NCI-H774 (cell line): ENCODE data around the gene GAL3ST1.
"Not testable (repeated sequence)": the region's sequence is repeated elsewhere in the genome, so short reads cannot be mapped to it uniquely, and the experiment has no call there.

Experiments used
- DNase-seq: peaks from one replicate; lab custom pipeline; 2025; lab: John Stamatoyannopoulos, UW

GAL3ST1 gene

DNA sequence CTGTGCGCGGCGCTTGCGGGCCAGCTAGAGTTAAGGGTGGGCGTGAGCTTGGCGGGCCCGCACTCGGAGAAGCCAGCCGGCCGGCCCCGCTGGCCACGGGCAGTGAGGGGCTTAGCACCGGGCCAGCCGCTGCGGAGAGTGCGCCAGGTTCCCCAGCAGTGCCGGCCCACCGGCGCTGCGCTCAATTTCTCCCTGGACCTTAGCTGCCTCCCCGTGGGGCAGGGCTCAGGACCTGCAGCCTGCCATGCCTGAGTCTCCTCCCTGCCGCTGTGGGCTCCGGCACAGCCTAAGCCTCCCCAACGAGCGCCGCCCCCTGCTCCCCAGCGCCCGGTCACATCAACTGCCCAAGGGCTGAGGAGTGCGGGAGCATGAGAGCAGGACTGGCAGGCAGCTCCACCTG is 22.4 kb upstream of the GAL3ST1 start:
- no peak for DNase-seq

DNA sequence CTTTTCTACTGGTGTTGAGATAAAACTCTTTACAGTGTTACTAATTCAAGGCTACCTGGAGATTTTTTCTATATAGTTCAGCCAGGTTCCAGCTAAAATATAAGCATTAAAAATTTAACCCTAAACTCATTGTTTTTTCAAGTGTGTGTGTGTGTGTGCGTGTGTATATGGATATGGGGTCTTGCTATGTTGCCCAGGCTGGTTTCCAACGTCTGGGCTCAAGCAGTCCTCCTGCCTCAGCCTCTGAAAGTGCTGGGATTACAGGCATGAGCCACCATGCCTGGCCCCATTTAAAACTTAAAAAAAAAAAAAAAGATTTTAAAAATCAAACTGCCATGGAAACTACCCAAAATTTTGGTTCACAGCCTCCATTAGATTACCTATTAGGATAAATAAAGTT is 21.7 kb upstream of the GAL3ST1 start:
- DNase-seq: no peak

DNA sequence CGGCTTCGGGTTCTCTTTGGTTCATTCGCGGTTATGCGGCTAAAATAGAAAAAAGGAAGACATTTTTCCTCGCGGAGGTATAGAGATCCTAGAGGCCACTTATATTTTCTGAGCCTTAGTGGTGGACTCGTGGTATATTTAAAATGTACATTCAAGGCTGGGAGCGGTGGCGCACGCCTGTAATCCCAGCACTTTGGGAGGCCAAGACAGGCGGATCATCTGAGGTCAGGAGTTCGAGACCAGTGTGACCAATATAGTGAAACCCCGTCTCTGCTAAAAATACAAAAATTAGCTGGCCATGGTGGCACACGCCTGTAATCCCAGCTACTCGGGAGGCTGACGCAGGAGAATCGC is 17.9 kb upstream of the GAL3ST1 start:
- not testable (repeated sequence) for DNase-seq

DNA sequence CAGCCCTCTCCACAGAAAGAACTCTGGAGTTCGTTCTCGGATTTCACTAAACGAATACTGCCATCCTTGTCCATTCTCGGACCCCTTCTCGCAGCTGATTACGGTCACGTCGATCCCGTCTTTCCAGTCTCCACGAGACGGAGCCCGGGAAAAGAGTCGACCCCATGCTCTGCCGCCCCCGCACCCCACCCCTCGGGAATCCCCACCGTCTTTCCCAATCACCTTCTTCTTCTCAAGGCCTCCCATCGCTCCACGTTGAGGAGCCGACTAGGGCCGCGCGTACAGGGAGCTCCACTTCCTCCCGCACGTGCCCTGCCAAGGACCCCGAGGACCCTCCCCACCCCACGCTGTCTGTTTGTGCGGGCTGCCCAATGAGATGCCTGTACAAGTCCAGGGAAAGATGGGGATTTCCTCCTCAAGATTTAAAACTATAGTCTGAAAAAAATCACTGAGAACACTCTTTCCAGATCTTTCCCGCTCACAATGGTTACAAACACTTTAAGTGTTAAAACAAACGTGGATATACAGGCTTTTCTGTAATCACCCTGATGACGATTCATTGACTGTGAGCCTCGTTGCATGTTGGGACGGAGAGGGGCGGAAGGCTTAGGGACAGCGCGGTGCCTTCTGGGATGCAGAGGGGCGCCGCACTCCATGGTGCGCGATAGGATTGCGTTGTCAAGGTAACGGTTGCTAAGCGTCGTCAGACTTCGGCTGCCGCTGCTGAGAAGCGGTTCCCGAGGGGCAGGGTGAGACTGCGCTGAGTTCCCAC is 17.3 kb upstream of the GAL3ST1 start, which contains the start of gene PES1:
PES1 (minus strand) TSS at position 323 of the 772 bp plus-strand sequence; CDS start at position 246, 77 bp downstream.
- peak; percentile 89 for DNase-seq

DNA sequence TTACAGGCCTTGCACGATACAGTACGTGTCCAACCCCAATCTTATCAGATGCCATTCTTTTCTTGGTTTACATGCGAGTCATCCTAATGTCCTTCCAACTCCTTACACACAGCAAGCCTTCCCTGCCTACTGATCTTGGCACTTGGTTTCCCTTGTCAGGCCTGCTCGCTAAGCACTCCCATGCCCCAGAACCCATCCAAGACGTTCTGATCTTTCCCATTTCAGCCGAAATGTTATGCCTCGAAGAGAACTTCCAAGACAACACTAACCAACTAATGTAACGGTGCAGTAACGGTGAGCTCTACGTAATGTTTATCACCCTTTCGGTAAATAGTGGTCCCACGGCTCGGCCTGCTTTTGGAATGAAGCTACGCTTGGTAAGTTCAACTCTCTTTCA is 16.7 kb upstream of the GAL3ST1 start:
- DNase-seq: no peak

DNA sequence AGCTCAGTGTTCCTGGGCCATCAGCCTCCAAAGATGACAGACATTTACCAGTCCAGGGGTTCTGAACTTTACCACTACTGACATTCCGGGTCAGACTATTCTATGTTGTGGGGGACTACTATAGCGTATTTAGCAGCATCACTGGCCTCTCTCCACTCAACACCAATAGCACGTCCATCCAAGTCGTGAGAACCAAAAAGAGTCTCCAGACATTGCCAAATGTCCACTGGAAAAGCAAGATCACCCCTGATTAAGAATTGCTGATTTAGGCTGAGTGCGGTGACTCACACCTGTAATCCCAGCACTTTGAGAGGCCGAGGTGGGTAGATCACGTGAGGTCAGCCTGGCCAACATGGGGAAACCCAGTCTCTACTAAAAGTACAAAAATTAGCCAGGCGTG is 11.9 kb upstream of the GAL3ST1 start:
- no peak for DNase-seq

DNA sequence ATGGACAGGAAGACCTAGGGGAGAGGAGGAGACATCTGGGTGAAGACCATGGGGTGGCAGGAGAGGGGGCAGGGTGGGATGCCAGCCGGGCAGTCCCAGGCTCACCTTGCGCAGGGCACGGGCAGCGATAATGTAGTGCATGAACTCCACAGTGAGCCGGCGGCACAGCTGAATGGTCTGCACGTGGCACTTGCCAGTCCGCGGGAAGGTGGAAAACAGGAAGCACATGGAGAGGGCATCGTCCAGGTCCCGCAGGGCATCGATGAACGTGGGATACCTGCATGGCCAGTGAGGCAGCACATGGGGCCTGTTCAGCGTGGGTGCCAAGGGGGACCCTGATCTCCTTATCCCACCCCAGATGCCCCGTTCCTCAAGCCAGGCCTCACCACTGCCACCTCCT is 10.0 kb upstream of the GAL3ST1 start:
- DNase-seq: no peak

DNA sequence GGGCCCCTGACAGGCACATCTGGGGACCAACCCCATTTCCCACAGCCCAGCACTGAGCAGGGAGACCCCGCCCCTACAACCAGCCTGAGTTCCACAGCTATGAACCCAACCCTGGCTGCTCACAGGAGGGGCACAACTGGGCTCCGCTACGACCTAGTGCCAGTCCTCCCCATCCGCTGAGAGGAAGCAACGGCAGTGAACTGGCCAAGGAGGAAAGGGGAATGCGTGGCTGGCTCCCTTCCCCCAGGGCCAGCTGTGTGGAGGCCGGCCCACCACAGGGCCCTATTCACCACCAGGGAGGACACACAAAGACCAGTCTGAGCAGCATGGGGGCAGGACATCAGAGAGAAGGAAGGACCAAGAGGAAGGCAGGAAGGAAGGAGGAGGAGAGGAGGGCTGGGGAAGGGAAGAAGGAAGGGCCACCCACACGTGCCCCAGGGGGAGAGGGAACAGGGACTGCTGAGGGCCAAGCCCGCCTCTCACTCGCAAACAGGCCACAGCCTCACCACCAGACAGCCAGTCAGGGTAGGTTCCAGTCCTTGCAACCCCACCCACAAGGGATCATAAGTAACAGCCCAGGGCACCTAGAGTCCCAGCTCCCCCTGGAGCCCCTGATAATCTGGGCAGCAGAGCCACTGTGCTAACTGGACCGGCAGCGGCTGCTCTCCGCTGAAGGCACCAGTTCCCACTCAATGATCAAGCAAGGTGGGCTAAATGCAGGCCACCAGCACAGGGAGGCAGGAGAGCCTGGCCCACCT is 8.5 kb upstream of the GAL3ST1 start:
- DNase-seq: no peak

DNA sequence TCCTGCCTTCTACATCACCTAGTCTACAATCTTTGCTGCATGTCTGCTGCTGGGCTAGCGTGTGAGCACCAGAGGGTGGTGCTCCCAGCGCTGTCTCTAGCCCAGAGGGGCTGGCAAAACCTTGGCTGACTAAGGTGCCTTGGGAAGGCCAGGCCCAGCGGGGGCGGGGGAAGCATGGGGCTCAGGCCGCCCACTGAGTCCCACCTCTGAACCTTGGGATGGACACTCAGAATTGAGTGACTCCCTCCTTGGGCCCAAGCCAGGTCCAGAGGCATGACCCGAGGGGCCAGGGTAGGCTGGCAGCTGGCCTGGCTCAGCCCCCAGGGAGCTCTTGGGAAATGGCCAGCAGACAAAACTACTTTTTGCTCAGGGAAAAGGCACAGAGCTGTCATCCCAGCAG is 7.6 kb upstream of the GAL3ST1 start:
- DNase-seq: no peak

DNA sequence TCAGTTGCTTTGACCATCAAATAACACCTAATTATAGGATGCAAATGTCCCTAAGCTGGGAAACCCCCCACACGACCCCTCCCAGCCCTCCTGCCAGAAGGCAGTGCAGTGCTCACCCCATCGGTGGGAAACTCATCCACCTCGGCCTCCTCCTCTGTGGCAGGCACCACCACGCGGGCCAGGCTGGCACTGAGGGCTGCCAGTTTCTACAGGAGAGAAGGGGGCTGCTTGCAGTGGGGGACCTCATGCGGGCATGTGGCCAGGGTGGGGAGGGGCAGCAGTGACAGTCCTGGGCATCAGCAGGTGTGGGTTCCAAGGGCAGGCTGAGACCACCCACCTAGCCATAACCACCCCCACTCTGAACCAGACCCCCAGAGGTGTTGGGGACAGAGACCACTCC is 6.4 kb upstream of the GAL3ST1 start:
- no peak for DNase-seq

DNA sequence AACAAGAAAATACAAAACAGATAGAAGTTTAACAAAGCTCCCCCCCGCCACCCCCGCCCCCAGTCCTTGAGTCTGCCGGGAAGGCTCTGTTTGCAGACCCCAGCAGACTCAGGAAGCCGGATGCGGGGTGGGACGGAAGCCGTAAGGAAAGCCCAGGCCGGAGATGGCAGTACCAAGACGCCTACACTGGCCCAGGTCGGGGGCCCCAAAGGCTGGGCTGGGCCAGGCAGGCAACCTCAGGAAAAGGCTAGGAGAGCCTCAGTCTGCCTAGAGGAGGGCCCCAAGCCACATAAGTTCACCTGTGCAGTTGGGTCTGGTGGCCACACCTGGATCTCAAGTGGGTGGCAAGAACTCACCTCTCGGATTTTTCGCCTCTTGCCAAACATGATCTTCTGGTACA is 4.0 kb upstream of the GAL3ST1 start:
- no peak for DNase-seq

DNA sequence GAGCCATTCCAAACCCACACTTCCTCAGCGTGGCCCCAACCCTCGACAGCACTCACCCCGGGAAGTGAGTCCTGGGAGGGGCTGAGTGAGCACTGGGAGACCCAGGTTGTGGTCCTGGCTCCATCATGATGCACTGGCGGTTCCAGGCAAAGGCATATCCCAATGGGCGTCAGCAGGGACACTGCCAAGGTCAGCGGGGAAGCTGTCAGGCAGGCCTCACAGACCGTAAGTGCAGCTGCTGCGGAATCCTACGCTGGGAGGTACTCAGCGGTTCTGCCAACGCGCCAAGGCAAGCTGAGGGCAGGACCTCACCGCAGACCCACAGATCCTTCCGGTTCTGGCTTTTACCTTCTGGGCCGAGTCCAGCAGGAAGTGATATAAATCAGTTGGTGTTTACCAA is 1.4 kb upstream of the GAL3ST1 start:
- no peak for DNase-seq

DNA sequence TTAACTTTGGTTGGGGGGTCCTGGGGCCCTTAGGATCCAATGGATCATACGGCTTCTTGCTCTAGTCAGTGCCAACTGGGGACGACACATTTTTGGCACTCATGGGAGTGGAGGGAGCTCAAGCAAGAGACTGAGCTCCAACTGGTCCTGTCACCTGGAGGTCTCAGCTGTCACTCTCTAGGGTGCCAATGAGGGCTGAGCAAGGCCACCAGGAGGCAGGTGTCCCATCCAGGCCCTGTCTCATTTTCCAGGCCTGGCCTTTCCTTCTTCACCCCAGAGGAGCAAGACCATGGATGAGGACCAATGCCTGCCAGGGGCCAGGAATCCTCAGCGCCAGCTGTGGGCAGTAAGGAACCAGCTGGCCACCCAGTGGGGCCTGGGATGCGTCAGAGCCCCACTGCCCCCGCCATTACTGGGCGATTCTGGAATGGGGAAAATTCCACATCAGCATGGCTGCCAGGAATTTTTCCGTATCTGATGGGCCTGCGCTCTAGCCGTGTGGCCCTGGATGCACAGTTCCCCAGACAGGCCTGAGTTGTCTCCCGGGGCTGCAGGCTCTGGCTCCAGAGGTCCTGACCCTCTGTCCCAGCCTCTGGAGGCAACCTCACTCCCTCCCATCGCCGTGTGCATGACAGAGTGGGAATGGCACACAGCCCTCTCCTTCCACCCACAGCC is 669 bp upstream of the GAL3ST1 start:
- no peak for DNase-seq

DNA sequence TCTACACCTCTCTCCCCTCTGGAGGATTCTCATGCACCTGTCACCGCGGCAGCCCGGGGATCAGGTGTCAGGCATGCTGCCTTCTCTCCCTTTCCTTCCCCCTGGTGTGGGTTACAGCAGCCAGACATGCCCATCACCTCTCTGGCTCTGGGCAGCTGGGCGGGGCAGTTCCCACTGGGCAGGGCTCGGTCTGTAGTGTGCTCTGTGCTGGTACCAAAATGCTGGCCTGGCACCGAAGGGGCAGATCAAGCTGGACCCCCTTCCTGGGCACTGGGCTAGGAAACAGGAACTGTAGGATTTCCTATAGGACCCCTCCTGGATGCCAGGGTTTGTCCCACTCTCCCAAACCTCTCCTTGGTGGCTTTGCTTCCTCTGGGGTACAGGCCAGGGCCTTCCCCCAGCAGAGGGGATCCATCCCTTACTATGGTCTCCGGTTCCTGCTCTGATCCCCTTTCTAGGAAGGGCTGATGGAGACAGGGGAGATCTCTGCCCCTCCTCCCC is 821 bp downstream of the GAL3ST1 start:
- no peak for DNase-seq

DNA sequence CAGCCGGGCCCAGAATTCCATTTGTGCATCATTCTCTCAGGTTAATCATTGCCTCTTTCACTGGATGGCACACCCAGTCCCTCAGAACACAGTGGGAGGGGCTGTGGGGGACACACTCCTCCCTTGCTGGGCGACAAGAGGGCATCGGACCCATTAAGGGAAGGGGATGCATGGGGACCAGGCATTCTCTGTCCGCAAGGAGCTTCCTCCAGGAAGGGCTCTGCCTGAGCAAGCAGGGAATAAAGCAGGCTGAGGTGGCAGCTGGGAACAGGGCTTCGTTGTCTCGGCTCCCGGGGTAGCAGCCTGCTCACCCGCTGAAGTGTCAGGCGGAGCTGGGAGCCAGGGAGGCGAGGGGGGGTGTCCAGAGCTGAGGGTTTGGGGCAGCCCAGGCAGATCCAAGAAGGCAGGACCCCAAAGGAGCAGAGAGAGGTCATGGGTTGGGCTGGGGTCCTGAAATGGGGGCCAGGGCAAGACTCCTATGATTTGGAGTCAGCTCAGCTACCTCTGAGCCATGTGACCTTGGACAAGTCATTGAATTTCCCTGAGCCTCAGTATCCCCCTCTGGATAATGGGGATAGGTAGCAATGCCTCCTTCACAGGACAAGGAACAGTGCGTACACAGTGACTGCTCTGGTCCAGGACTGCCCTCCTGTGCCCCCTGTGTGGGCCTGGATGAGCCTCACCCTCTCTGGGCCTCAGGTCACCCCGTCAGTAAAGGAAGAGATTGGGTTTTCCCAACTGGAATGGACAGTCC is 1.4 kb downstream of the GAL3ST1 start:
- no peak for DNase-seq

DNA sequence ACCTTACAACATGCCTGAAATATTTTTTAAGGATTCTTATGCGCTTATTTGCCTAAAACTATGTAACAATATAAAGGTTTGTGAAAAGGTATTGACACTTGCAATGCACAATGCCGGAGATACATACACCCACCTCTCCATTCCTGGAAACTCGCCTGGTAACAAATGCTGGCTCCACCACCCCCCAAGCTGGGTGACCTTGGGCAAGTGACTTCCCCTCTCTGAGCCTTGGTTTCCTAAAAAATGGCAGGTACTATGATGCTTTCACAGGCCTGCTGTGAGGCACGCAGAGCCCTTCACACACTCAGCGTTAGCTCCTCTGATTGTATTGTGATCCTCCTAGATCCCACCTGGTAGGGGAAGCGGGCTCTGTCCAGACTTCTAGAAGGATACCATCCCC is 2.3 kb downstream of the GAL3ST1 start:
- no peak for DNase-seq

DNA sequence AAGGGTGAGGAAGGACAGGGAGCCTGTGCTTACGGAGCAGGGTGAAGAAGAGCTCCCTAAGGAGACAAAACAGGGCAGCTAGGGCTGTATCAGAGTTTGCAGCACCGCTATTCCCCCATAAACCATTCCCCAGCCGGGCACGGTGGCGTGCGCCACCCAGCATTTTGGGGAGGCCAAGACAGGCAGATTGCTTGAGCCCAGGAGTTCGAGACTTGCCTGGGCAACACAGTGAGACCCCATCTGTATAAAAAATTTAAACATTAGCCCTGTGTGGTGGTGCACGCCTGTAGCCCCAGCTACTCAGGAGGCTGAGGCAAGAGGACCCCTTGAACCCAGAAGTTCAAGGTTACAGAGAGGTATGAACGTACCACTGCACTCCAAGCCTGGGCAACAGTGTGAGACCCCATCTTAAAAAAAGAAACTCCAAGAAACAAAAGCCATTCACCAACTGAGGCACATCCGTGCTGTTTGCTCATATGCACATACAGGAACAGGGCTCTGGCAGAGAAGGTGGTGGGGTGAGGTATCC is 4.7 kb downstream of the GAL3ST1 start:
- DNase-seq: no peak

DNA sequence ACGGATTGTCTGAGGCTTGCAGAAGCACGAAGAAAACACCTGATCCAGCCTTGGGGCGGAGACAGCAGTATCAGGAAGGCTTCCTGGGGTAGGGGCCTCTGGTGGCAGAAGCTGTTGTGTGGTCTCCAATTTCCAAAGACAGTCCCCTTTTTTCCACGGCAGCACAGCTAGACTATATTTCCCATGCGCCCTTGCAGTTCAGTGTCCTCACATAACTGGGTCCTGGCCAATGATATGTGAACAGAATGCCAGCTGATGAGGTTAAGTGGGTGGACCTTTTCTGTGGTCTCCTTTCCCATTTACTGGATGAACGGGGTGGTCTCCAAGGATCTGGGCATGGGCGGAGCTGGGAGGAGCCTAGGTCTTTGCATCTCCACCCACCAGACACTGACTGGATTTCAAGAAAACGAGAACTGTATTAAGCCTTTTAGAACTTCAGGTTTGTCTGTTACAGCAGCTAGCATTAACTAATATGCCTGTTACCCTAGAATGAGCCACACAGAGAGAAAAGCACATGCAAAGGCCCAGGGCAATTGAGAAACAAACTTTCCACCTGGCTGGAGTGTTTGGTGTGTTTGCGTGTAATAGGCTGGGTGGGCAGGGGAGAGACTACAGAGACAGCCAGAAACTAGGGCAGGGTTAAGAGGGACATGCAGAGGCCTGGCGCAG is 6.2 kb downstream of the GAL3ST1 start:
- DNase-seq: no peak

DNA sequence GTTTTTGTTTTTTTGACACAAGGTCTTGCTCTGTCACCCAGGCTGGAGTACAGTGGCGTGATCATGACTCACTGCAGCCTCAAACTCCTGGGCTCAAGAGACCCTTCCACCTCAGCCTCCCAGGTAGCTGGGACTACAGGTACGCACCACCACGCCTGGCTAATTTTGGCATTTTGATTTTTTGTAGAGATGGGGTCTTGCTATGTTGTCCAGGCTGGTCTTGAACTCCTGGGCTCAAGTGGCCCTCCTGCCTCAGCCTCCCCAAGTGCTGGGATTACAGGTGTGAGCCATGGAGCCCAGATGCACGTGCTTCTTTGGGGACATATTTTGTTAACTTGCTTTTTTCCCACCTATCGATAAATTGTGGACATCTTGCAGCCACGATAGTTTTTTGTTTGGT is 7.2 kb downstream of the GAL3ST1 start:
- not testable (repeated sequence) for DNase-seq

DNA sequence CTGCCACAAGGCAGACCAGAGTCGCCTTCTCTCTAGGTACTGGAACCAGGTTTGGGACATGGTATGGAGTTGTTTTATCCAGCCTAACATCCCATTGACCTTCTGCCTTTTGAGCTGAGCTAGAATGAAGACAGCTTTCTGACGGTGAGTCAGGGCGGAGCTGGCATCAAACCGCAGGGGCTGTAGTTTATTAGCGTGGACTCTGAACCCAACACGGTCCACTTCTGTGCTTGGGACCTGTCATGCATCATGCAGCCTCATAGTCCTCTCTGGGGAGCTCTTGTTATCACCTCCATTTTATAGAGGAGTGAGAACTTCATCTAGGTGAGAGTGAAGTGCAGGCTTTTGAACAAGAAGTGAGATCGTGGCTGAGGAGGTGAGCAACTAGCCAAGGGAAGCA is 8.3 kb downstream of the GAL3ST1 start:
- DNase-seq: no peak

DNA sequence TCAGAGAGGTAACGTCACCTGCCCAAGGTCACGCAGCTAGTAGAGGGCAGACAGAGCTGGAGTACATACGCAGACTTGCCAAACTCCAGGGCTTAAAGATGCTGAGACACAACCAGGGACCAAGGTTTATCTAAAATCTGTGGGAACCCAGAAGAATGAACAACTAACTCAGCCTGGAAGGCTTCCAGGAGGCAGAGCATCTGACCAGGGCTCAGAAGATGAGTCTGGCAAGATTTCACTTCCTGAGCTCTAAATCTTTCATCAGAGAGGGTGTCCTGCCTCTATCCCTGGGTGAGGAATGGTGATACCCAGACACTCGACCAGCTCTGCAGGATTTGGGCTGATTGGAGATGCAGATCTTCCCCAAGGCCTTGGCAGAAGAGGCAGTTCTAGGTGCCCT is 9.1 kb downstream of the GAL3ST1 start:
- DNase-seq: no peak
